ENCODE measurements around the gene SLC7A8. TPM values are rescaled to one million over a fixed set of nuclear protein-coding genes. Genes with fewer than 3 reads are reported as not detected.
A peak's percentile ranks its signal among the peaks of the same experiment; 100 is the strongest.
"Not testable (repeated sequence)": the region's sequence is repeated elsewhere in the genome, so short reads cannot be mapped to it uniquely, and the experiment has no call there.

SLC7A8 gene
- total RNA-seq, 3 donors from 2014 or later (not counting 1 experiment from before 2014, with no cell fraction given), result 0.42 to 1.2 (median 1.0) TPM

GRCh38 chr14:23112359-23113178 is 70.9 kb downstream of the SLC7A8 start:
- no peak for DNase-seq
- H3K4me3 Mint-ChIP-seq, result no peak overlapping the region
- WGBS (ENCODE audit: insufficient coverage), result 23% methylated on average over 10 of the region's 12 CpGs
- no peak overlapping the region for H3K4me3 ChIP-seq (ENCODE audit: low read length)
- intact Hi-C loops (cut with micrococcal nuclease), result no loop called here
- H3K4me1 Mint-ChIP-seq, result no peaks in the 10 kb centered on the region
- H3K4me1 ChIP-seq (ENCODE audit: control insufficient read depth, insufficient read depth, low read length), result no peaks in the 10 kb centered on the region
- no peaks in the 10 kb centered on the region for H3K36me3 Mint-ChIP-seq
- H3K27ac Mint-ChIP-seq, result no peak overlapping the region
- no peaks in the 10 kb centered on the region for H3K9me3 Mint-ChIP-seq
- no peak overlapping the region for H3K27ac ChIP-seq (ENCODE audit: low read length)
- H3K27me3 ChIP-seq (ENCODE audit: control insufficient read depth, insufficient read depth, low read length), result no peaks in the 10 kb centered on the region
- H3K9me3 ChIP-seq (ENCODE audit: control insufficient read depth, insufficient read depth, low read length), result no peaks in the 10 kb centered on the region
- TF ChIP-seq CTCF (IDR thresholded peaks at IDR 0.05), result no peak
- H3K27me3 Mint-ChIP-seq (ENCODE audit: low read depth in 2 of 2), result peaks cover 0 to 10% of the 10 kb centered on the region in 2 donors
- peak in 2 of 3 donors; percentile 39 to 87 for ATAC-seq
- H3K36me3 ChIP-seq (ENCODE audit: control insufficient read depth, insufficient read depth, low read length), result no peaks in the 10 kb centered on the region

- Histone ChIP-seq H3K4me3 (ENCODE audit: low read length) (no peak overlapping the region), H3K9me3 (ENCODE audit: control insufficient read depth, insufficient read depth, low read length) (no peaks in the 10 kb centered on the region), H3K27me3 (ENCODE audit: control insufficient read depth, insufficient read depth, low read length) (no peaks in the 10 kb centered on the region), H3K36me3 (ENCODE audit: control insufficient read depth, insufficient read depth, low read length) (no peaks in the 10 kb centered on the region), H3K4me1 (ENCODE audit: control insufficient read depth, insufficient read depth, low read length) (no peaks in the 10 kb centered on the region), H3K27ac (ENCODE audit: low read length) (no peak overlapping the region)
- intact Hi-C loops (cut with micrococcal nuclease), result no loop called here
- ATAC-seq, result no peak
- no peak for TF ChIP-seq CTCF (IDR thresholded peaks at IDR 0.05)
- Mint-ChIP-seq H3K4me3 (no peak overlapping the region), H3K9me3 (no peaks in the 10 kb centered on the region), H3K27me3 (ENCODE audit: low read depth in 2 of 2) (peaks cover 0 to 10% of the 10 kb centered on the region in 2 donors), H3K36me3 (no peaks in the 10 kb centered on the region), H3K4me1 (no peaks in the 10 kb centered on the region), H3K27ac (no peak overlapping the region)
- DNase-seq, result no peak
- WGBS (ENCODE audit: insufficient coverage), result 62% methylated on average over 5 of the region's 5 CpGs
Measured at GRCh38 chr14:23110579-23111365, 72.7 kb downstream of the SLC7A8 start.

GRCh38 chr14:23109769-23110168 is 73.7 kb downstream of the SLC7A8 start:
- H3K36me3 Mint-ChIP-seq, result no peaks in the 10 kb centered on the region
- no peaks in the 10 kb centered on the region for H3K4me1 Mint-ChIP-seq
- H3K36me3 ChIP-seq (ENCODE audit: control insufficient read depth, insufficient read depth, low read length), result no peaks in the 10 kb centered on the region
- no peak overlapping the region for H3K27ac ChIP-seq (ENCODE audit: low read length)
- TF ChIP-seq CTCF (IDR thresholded peaks at IDR 0.05), result no peak
- H3K9me3 Mint-ChIP-seq, result no peaks in the 10 kb centered on the region
- intact Hi-C loops (cut with micrococcal nuclease), result loop anchor here (1.0 kb wide), 1 partner anchor 40 kb away; no protein-coding TSS in a partner anchor
- no peak for DNase-seq
- H3K4me1 ChIP-seq (ENCODE audit: control insufficient read depth, insufficient read depth, low read length), result no peaks in the 10 kb centered on the region
- H3K4me3 ChIP-seq (ENCODE audit: low read length), result no peak overlapping the region
- H3K27ac Mint-ChIP-seq, result no peak overlapping the region
- no peak overlapping the region for H3K4me3 Mint-ChIP-seq
- peaks cover 0 to 7% of the 10 kb centered on the region in 2 donors for H3K27me3 Mint-ChIP-seq (ENCODE audit: low read depth in 2 of 2)
- ATAC-seq, result no peak
- WGBS (ENCODE audit: insufficient coverage), result no CpG with 5 or more reads among the region's 1 CpG
- no peaks in the 10 kb centered on the region for H3K27me3 ChIP-seq (ENCODE audit: control insufficient read depth, insufficient read depth, low read length)
- H3K9me3 ChIP-seq (ENCODE audit: control insufficient read depth, insufficient read depth, low read length), result no peaks in the 10 kb centered on the region

- H3K9me3 Mint-ChIP-seq; H3K4me1 ChIP-seq (ENCODE audit: control insufficient read depth, insufficient read depth, low read length); H3K27ac Mint-ChIP-seq; H3K4me1 Mint-ChIP-seq; H3K4me3 ChIP-seq (ENCODE audit: low read length); H3K27ac ChIP-seq (ENCODE audit: low read length); H3K27me3 Mint-ChIP-seq (ENCODE audit: low read depth in 2 of 2); intact Hi-C loops (cut with micrococcal nuclease); H3K27me3 ChIP-seq (ENCODE audit: control insufficient read depth, insufficient read depth, low read length); H3K36me3 ChIP-seq (ENCODE audit: control insufficient read depth, insufficient read depth, low read length); ATAC-seq; DNase-seq; H3K9me3 ChIP-seq (ENCODE audit: control insufficient read depth, insufficient read depth, low read length); H3K4me3 Mint-ChIP-seq; H3K36me3 Mint-ChIP-seq: not testable (repeated sequence)
- 96% methylated on average over 13 of the region's 24 CpGs for WGBS (ENCODE audit: insufficient coverage)
Measured at GRCh38 chr14:23108169-23108568, 75.3 kb downstream of the SLC7A8 start.

- H3K4me3 ChIP-seq (ENCODE audit: low read length); H3K27ac ChIP-seq (ENCODE audit: low read length); H3K27me3 Mint-ChIP-seq (ENCODE audit: low read depth in 2 of 2); H3K4me3 Mint-ChIP-seq; ATAC-seq; H3K27ac Mint-ChIP-seq; H3K9me3 Mint-ChIP-seq; H3K36me3 ChIP-seq (ENCODE audit: control insufficient read depth, insufficient read depth, low read length); H3K36me3 Mint-ChIP-seq; H3K4me1 Mint-ChIP-seq; H3K27me3 ChIP-seq (ENCODE audit: control insufficient read depth, insufficient read depth, low read length); H3K9me3 ChIP-seq (ENCODE audit: control insufficient read depth, insufficient read depth, low read length); intact Hi-C loops (cut with micrococcal nuclease); DNase-seq; H3K4me1 ChIP-seq (ENCODE audit: control insufficient read depth, insufficient read depth, low read length): not testable (repeated sequence)
- no CpG with 5 or more reads among the region's 5 CpGs for WGBS (ENCODE audit: insufficient coverage)
Measured at GRCh38 chr14:23107620-23108019, 75.8 kb downstream of the SLC7A8 start.

Measured in natural killer cell (primary cell).